HG03280 (cell line): Measurements from ENCODE around the gene KRTAP5-10.
"Not testable (repeated sequence)": the region's sequence is repeated elsewhere in the genome, so short reads cannot be mapped to it uniquely, and the experiment has no call there.

ENCODE experiments used
- ATAC-seq: cut with Tn5 transposase; IDR thresholded peaks from one replicate; pipeline ENCODE4 v1.9.1; 2021; ENCODE audit warnings: mild to moderate bottlenecking, moderate library complexity; ENCODE audit not compliant: unreplicated experiment

KRTAP5-10 gene

GRCh38 chr11:71571101-71571850 lies 5.9 kb downstream of the KRTAP5-10 start:
- not testable (repeated sequence) for ATAC-seq

GRCh38 chr11:71572811-71573210 lies 7.4 kb downstream of the KRTAP5-10 start:
- ATAC-seq, result no peak

- no peak for ATAC-seq
Measured at GRCh38 chr11:71574418-71574817, 9.1 kb downstream of the KRTAP5-10 start.

- ATAC-seq, result no peak
Measured at GRCh38 chr11:71575723-71576424, 10.5 kb downstream of the KRTAP5-10 start.

- ATAC-seq, result not testable (repeated sequence)
Measured at GRCh38 chr11:71576688-71577465, 11.5 kb downstream of the KRTAP5-10 start.

DNA sequence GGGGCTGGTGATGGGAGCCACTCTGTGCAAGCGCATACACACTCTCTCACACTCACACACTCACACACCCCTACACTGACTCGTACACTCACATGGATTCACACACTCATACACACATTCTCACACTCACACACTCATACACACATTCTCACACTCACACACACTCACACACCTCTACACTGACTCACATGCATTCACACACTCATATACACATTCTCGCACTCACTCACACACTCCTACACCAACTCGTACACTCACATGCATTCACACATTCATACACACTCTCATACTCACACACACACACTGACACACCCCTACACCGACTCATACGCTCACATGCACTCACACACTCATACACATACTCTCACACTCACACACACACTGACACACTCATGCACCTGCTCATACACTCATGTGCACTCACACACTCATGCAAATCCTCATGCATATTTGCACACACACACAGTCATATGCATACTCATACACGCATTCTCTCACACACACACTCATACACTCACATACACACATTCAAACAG lies 12.2 kb downstream of the KRTAP5-10 start:
- ATAC-seq, result no peak

DNA sequence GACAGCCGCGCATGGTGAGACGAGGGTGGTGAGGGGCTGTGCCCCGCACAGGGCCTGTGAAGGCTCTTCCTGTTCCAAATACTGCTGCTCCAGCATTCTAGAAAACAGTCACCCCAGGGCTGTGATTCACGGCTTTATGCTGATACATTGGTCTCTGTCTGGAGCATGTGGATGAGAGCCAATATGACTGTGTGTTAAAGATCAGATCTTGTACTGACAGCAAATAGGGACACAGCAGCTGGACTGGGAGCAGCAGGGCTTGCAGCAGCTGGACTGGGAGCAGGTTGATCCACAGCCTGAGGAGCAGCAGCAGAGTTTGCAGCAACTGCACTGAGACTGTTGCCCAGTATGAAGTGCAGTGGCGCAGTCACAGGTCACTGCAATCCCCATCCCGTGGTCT lies 14.2 kb downstream of the KRTAP5-10 start:
- not testable (repeated sequence) for ATAC-seq

DNA sequence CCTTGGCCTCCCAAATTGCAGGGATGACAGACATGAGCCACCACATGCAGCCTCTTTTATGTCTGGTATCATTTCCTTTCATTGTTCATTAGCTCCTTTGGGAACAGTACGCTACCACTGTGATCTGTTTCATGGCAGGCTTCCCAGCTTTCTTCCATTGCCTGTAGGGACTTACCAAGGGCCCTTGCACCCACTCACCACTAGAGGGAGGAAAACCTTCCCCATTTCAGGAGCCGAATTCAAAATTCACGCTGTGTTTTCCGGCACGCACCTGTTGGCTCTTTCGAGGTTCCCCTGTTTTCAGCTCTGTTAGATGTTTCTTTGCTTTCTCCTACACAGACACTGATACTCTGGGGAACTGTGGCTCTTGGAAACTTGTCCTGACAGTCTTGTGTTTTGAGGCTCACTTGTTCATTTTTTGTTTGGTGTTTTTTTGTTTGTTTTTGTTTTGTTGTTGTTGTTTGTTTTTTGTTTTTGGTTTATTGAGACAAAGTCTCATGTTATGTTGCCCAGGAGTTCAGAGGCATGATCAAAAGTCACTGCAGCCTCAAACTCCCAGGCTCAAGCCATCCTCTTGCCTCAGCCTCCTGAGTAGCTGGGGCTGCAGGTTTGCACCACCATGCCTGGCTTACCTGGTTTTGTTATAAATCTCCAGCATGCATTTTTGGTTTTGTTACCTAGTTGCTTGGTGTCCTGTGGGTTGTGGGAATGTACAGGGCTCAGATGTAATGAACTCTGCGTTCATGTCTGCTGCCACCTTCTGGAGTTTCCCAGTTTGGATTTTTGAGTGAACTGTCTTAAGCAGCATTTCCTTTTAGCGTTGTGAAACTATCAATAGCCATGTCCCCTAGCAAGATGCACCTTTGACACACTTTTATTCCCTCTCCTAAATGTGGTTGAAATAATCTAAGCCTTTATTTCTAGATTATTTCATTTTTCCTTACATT lies 15.0 kb downstream of the KRTAP5-10 start:
- ATAC-seq, result no peak

DNA sequence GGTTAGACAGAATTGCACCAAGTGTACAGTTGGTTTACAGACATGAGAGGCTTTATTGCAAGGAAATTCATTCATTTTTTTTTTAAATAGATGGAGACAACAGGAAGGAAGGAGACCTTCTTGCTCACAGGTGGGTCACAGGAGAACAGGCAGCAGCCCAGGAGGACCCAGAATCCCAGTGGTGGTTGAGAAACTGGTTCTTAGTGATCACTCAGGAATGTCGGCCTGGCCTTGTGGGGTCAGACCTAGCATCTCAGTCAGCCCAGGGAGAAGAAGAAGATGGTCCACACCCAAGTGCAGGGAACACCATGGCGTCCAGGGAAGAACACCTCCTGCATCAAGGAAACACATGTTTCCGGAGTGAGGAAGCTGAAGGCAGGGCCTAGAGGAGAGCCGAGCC lies 16.5 kb downstream of the KRTAP5-10 start:
- ATAC-seq, result no peak

GRCh38 chr11:71582309-71582895 lies 17.0 kb downstream of the KRTAP5-10 start, which contains the start of gene KRTAP5-11:
Gene KRTAP5-11 (minus strand): TSS chr11:71582875. CDS start chr11:71582837, 38 bp downstream.
- ATAC-seq, result no peak

GRCh38 chr11:71582969-71583368 lies 17.6 kb downstream of the KRTAP5-10 start:
- not testable (repeated sequence) for ATAC-seq

GRCh38 chr11:71585673-71586072 lies 20.3 kb downstream of the KRTAP5-10 start:
- ATAC-seq, result not testable (repeated sequence)

- ATAC-seq, result not testable (repeated sequence)
Measured at GRCh38 chr11:71588314-71588713, 23.0 kb downstream of the KRTAP5-10 start.

DNA sequence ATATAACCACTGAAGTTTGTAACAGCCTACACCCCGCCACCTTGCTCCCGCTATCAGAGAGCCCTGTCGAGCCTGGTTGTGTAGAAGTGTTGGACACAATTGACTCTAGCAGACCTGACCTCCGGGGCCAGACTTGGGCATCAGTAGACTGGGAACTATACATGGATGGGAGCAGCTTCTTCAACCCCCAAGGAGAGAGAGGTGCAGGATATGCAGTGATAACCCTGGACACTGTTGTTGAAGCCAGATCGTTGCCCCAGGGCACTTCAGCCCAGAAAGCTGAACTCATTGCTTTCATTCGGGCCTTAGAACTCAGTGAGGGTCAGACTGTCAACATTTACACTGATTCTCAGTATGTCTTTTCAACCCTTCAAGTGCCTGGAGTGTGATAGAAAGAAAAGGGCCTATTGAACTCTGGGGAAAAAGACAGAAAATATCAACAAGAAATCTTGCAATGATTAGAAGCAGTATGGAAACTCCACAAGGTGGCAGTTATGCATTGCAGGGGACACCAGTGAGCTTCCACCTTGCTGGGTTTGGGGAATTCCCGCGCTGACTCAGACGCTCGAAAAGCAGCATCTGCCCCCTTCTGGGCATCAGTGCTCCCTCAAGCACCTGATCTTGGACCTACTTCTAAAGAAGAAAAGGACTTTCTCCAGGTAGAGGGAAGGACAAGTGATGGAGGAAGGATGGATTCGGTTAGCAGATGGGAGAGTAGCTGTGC lies 23.6 kb downstream of the KRTAP5-10 start:
- not testable (repeated sequence) for ATAC-seq

DNA sequence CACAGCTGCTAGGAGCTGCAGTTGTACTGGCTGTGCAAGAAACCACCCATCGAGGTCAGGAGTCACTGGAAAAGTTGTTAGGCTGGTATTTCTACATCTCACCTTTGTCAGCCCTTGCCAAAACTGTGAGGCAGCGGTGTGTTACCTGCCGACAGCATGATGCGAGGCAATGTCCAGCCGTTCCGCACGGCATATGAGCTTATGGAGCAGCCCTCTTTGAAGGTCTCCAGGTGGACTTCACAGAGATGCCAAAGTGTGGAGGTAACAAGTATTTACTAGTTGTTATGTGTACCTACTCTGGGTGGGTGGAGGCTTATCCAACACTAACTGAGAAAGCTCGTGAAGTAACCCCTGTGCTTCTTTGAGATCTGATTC lies 24.2 kb downstream of the KRTAP5-10 start:
- ATAC-seq, result not testable (repeated sequence)

DNA sequence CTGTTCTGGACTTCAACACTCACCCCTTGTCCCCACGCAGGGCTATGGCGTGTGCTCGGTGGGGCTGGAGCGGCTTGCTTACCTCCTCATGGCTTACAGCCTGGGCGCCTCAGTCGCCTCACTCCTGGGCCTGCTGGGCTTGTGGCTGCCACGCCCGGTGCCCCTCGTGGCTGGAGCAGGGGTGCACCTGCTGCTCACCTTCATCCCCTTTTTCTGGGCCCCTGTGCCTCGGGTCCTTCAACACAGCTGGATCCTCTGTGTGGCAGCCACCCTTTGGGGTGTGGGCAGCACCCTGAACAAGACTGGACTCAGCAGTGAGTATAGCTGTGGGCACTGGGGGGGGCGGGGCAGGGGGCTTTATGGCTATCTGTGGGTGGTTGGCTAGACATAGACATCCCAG lies 37.9 kb downstream of the KRTAP5-10 start:
- not testable (repeated sequence) for ATAC-seq

- ATAC-seq, result not testable (repeated sequence)
Measured at GRCh38 chr11:71604798-71605488, 39.6 kb downstream of the KRTAP5-10 start.

DNA sequence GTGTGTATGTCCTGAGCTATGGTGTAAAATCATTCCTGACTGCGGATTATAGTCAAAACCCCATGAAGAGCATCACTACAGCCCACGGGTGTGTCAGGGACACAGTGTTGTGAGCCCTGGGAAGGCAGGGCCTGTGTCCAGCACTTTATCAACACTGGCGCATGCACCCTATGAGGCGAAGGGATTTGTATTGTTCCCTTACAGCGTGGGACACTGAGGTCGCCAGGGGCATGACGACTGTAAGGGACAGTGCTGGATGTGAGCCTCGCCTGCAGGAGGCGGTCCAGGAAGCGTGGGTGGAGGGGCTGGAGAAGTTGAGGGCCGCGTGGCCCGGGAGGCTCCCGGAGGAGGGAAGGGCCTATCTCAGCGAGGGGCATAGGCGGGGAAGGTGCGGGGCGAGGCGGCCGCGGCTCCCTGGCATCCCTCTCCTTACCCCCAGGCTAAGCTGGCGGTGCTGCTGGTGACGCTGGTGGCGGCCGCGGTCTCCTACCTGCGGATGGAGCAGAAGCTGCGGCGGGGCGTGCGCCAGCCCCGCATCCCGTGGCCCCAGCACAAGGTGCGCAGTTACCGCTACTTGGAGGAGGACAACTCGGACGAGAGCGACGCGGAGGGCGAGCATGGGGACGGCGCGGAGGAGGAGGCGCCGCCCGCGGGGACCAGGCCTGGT lies 41.6 kb downstream of the KRTAP5-10 start:
- not testable (repeated sequence) for ATAC-seq
